Loucy (cell line): ENCODE data around the gene TMEM158.

Experiments
- EZH2phosphoT487 ChIP-seq: fragments of 200-600 bp; IDR thresholded peaks from 2 replicates; pipeline ENCODE4 v1.6.1; 2018; ENCODE audit warnings: antibody characterized with exemption, mild to moderate bottlenecking, moderate library complexity, borderline replicate concordance
- TF ChIP-seq, protein P1 (sequence below): fragments of 200-600 bp; sonication (generic); conservative IDR thresholded peaks from 2 replicates; pipeline ENCODE4 v1.5.1; 2014; ENCODE audit warnings: mild to moderate bottlenecking, antibody characterized with exemption, low read length

DNA sequence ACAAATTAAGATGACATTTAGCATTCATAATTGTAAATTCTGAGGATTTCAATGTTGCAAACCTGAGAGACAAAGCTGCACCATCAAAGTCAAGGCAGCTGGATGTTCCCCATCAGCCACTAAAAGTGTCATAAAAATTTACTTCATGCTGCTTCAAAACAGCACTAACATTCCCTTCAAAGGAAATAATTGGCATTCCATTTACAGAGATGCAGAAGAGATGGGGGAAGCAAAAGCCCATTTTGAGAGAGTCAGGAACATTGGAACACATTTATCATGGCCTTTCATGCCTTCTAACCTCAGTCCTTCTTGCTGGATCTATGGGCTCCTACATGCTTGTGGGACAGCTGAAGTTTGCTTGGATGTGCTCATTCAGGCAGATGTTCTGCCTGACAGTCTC lies 6.4 kb upstream of the TMEM158 start:
- TF ChIP-seq, protein P1, sequence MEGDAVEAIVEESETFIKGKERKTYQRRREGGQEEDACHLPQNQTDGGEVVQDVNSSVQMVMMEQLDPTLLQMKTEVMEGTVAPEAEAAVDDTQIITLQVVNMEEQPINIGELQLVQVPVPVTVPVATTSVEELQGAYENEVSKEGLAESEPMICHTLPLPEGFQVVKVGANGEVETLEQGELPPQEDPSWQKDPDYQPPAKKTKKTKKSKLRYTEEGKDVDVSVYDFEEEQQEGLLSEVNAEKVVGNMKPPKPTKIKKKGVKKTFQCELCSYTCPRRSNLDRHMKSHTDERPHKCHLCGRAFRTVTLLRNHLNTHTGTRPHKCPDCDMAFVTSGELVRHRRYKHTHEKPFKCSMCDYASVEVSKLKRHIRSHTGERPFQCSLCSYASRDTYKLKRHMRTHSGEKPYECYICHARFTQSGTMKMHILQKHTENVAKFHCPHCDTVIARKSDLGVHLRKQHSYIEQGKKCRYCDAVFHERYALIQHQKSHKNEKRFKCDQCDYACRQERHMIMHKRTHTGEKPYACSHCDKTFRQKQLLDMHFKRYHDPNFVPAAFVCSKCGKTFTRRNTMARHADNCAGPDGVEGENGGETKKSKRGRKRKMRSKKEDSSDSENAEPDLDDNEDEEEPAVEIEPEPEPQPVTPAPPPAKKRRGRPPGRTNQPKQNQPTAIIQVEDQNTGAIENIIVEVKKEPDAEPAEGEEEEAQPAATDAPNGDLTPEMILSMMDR, result no peak
- TF ChIP-seq EZH2phosphoT487, result no peak
